GM19397 (cell line): Measurements from ENCODE around the gene GPAT2.
"Not testable (repeated sequence)": the region's sequence is repeated elsewhere in the genome, so short reads cannot be mapped to it uniquely, and the experiment has no call there.

Experiments used
- ATAC-seq: cut with Tn5 transposase; IDR thresholded peaks from one replicate; pipeline ENCODE4 v1.9.1; 2021; ENCODE audit warnings: mild to moderate bottlenecking, moderate library complexity; ENCODE audit not compliant: unreplicated experiment

Gene GPAT2

GRCh38 chr2:96065954-96066353 is 31.2 kb upstream of the GPAT2 start:
- ATAC-seq, result not testable (repeated sequence)

GRCh38 chr2:96065381-96065930 is 30.7 kb upstream of the GPAT2 start:
- no peak for ATAC-seq

- not testable (repeated sequence) for ATAC-seq
These were observed 30.0 kb upstream of the GPAT2 start for GRCh38 chr2:96064760-96065159.

- ATAC-seq, result not testable (repeated sequence)
These were observed 29.4 kb upstream of the GPAT2 start for GRCh38 chr2:96064047-96064675.

- ATAC-seq, result not testable (repeated sequence)
These were observed 28.6 kb upstream of the GPAT2 start for GRCh38 chr2:96063116-96063899.

GRCh38 chr2:96062483-96062882 is 27.8 kb upstream of the GPAT2 start:
- not testable (repeated sequence) for ATAC-seq

GRCh38 chr2:96061901-96062300 is 27.2 kb upstream of the GPAT2 start:
- ATAC-seq, result not testable (repeated sequence)

- not testable (repeated sequence) for ATAC-seq
These were observed 26.6 kb upstream of the GPAT2 start for GRCh38 chr2:96061197-96061817.

- ATAC-seq, result not testable (repeated sequence)
These were observed 25.6 kb upstream of the GPAT2 start for GRCh38 chr2:96060325-96060724.

- not testable (repeated sequence) for ATAC-seq
These were observed 24.7 kb upstream of the GPAT2 start for GRCh38 chr2:96059443-96059842.

- ATAC-seq, result not testable (repeated sequence)
These were observed 21.1 kb upstream of the GPAT2 start for GRCh38 chr2:96055830-96056229.

- ATAC-seq, result not testable (repeated sequence)
These were observed 19.8 kb upstream of the GPAT2 start for GRCh38 chr2:96054537-96054936.

- ATAC-seq, result not testable (repeated sequence)
These were observed 18.7 kb upstream of the GPAT2 start for GRCh38 chr2:96053385-96053784.

- ATAC-seq, result not testable (repeated sequence)
These were observed 17.9 kb upstream of the GPAT2 start for GRCh38 chr2:96052632-96053031.

- ATAC-seq, result not testable (repeated sequence)
These were observed 15.2 kb upstream of the GPAT2 start for GRCh38 chr2:96049917-96050262.

- not testable (repeated sequence) for ATAC-seq
These were observed 14.6 kb upstream of the GPAT2 start for GRCh38 chr2:96049049-96049916.

- ATAC-seq, result not testable (repeated sequence)
These were observed 838 bp upstream of the GPAT2 start for GRCh38 chr2:96035554-96035953.

- ATAC-seq, result not testable (repeated sequence)
These were observed 719 bp downstream of the GPAT2 start for GRCh38 chr2:96033997-96034396.

GRCh38 chr2:96027725-96028325 is 6.9 kb downstream of the GPAT2 start:
- not testable (repeated sequence) for ATAC-seq

- not testable (repeated sequence) for ATAC-seq
These were observed 9.0 kb downstream of the GPAT2 start for GRCh38 chr2:96025755-96026154.
